Cortex of kidney (tissue), 1 donor: Measurements from ENCODE around the gene UNC93A.

Experiments used
- DNase-seq: peaks from one replicate; lab custom pipeline; 2025; lab: John Stamatoyannopoulos, UW

The UNC93A gene

DNA sequence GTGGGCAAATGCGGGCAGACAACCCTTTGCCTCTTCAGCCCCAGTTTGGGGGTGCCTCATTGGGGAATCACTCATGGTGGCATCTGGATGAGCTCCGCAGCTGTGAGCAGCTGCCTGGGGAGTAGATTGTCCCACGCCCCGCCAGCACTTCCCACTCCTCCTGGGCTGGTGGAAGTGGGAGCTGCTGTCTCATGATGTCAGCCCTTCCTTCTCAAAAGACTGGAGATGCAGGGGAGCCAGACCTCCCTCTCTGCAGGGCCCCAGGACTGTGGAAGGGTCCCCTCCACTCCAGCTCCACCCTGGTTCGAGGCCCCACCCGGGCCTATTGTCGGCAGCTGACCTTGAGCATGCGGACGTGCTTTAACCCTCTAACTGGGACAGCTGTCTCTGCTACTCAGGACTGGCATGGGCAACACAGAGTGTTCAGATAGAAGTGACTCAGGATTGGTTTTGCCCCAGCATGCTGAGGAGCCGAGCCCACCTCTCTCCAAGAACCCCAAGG is 2.0 kb downstream of the UNC93A start:
- no peak for DNase-seq

GRCh38 chr6:167293590-167294091 is 2.5 kb downstream of the UNC93A start:
- no peak for DNase-seq

GRCh38 chr6:167294241-167294640 is 3.1 kb downstream of the UNC93A start:
- DNase-seq = no peak

DNA sequence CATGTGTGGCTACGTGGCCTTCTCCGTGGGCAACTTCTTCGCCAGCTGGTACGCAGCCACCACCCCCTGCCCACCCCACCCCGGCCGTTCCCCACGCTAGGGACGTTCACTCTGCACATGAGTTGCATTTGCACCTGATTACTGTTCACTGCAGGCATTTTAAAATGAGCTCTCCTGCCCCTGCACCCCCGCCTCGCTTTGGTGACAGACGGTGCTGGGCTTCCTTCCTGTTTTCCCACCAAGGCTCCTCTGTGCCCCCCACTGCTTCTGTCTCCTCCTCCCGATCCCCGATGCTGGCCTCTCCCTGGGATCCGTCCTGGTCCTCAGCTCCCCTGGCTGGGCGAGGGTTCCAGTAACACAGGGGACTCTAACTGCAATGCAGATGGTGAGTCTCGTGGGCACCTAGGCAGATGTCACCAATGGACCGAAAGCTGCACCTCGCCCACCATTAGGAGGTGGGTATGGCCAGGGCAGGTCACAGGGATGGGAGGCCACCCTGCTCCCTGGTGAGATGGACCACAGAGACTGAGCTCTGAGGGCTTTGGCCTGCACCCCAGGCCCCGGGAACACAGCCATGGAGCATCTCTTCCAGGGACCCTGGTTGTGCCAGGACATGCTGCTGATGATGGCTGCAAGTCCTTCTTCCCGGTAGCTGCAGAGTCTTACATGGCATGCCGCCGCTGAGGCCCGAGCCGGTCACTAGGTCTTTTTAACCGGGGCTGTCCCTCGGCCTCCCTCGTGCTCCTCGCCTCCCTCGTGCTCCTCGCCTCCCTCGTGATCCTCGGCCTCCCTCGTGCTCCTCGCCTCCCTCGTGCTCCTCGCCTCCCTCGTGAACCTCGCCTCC is 3.8 kb downstream of the UNC93A start:
- DNase-seq = no peak

DNA sequence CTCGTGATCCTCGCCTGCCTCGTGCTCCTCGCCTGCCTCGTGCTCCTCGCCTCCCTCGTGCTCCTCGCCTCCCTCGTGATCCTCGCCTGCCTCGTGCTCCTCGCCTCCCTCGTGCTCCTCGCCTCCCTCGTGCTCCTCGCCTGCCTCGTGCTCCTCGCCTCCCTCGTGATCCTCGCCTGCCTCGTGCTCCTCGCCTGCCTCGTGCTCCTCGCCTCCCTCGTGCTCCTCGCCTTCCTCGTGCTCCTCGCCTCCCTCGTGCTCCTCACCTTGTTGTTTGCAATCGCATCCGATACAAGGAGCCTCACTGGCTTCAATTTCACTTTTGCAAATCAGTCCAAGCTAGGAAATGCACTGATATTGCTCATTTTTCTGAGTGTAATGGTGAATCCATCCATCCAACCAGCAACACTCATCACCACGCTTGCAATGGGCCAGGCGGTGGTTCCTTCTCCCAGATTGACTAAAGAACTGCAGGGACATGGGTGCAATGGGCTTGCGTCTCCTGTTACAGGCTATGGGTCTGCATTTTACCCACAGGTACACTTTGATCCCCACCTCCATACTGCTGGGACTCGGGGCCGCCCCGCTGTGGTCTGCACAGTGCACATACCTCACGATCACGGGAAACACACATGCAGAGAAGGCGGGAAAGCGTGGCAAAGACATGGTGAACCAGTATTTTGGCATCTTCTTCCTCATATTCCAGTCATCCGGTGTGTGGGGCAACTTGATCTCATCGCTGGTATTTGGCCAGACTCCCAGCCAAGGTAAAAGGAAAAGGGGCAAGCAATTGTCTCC is 4.6 kb downstream of the UNC93A start:
- no peak for DNase-seq

DNA sequence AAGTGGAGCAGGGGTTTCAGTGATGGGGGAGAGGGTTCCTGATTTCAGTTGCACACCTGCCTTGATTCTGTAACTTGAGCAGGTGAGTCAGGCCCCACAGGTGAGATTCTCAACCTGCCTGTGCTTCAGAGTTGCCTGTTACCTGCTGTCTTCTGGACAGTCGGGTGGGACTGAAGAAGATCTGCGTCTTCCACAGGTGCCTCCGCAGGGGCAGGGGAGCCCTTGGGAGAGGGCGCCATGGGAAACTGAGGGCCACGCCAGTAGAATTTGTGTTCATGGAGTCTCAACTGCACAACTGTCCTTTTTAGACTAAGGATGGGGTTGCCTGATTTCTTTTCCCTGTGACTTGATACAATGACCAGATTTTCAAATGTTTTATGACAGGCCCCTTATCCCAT is 5.2 kb downstream of the UNC93A start:
- no peak for DNase-seq

DNA sequence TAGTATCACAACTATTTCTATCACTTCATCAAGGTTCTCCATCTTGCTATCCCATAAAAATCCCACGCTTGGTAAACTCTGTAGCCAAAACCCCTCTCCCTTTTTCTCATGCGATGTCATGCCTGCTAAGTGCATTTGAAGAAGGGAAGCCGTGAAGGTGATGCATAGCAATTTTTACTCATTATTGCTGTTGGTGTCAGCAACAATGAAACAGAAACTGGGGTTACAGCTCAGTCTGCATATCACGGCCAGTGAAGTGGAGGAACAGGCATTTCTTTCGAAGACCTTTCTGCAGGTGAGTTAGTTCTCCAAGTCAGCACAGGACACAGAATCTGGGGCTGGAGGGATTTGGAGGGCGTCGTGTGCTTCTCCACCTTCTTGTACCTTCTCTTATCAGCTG is 5.8 kb downstream of the UNC93A start:
- DNase-seq = no peak

DNA sequence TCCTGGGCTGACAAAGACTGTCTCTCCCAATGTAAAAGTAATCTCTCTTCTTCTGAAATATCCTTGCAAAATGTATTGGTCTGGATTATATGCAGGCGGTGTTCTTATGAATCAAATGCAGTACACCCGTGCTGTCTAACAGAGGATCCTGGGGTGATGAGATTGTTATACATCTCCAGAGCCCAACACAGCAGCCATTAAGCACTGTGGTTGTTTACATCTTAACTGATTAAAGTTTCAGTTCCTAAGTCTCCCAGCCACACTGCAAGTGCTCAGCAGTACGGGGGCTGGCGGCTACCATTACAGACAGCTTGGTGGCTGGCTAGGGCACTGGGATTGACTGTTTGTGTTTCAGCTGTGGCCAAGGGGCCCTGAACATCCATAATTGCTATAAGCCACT is 7.0 kb downstream of the UNC93A start:
- no peak for DNase-seq

DNA sequence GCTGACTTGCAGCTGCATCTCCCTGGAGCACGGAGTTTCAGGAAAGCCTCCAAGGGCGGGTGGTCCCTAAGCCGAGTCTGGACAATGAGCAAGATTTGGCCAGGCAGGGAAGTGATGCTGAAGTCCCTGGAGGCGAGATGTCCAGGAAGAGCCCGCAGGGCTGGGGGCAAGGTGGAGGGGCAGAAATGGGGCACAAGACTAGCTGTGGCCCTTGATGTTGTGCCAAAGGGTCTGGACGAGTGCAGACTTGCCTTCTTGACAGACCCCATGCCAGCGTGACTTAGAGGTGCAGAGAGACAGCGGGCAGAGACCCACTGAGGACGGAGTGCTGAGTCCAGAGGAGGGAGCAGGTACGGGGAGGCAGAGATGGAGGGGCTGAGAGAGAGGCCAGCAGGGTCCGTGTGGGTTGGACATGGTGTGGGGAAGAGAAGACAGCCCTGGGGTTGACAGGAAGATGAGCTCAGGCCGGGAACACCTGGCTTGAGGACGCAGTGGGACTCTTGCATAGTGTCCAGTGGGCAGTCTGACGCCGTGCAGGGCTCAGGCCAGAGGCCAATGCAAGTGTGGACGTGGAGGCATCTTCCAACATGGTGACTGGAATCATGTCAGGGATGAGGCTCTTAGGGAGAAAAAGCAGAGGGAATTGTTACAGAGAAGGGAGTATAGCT is 8.7 kb downstream of the UNC93A start:
- no peak for DNase-seq

DNA sequence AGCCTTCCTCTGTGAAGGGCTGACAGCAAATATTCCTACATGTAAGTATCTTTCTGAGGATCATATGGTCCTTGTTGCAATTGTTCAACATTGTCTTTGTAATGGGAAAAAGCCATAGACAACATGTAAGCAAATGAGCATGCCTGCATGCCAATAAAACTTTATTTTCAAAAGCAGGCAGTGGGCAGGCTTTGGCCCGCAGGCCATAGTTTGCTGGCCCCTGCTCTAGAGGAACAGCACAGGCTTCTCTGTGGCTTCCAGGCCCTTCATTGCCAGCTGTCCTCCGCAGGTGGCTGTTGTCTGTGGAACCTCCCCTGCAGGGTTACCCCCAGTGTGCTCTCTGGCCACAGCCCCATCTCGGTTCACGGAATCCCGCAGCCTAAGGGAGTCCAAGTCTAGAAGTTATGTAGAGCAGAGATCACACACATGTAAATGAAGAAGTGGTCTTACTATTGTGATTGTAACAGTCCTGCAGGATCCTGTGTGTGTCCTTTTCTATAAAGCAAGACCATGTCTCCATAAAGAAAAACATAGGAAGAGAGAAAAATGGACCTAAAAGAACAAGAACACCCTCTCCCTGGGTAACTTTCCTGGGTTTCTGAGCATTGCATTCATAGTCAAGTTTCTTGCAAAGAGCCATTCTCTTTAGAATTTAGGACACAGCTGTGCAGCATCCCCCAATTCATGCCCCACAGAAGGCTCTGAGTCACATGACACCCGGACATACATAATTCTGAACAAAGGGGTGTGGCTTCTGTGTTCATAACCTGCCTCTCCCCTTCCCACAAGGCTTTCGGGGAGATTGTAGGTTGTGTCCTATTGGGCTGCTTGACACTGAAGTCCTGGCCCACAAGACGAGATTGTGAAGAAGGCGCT is 10.0 kb downstream of the UNC93A start:
- DNase-seq = no peak

GRCh38 chr6:167302074-167302473 is 11.0 kb downstream of the UNC93A start:
- DNase-seq = no peak

GRCh38 chr6:167302796-167303195 is 11.7 kb downstream of the UNC93A start:
- no peak for DNase-seq

- no peak for DNase-seq
These were observed 12.8 kb downstream of the UNC93A start for GRCh38 chr6:167303675-167304625.

DNA sequence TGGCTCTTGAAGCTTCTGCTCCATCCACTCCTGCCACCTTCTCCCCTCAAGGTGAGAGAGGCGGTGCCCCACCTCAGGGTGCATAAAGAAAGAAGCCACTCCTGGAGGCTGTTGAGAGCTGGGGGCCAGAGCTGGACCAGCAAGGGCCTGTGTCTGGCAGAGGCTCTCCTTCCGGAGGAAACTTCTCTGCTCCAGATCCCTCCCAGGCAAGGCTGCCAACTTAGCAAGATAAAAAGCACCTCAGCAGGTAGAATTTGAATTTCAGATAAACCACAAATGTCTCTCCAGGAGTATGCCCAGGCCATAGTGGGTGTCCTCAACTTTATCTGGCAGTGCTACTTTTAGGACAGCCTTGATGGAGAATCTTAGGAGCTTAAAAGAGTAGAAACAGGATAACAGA is 13.8 kb downstream of the UNC93A start:
- no peak for DNase-seq

DNA sequence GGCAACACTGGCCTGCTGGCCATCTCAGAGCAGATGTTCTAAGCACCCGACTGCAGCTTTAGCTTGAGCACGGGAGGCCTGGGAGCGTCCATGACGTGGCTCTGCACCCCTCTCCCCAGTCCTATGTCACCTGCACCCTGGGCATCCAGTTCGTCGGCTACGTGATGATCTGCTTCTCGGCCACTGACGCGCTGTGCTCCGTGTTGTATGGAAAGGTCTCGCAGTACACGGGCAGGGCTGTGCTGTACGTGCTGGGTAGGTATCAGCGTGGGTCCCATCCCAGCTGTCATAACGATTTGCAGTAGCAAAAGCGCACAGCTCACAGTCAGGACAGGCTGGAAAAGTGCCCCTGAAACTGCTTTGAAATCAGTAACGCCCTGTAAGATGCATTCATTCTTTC is 14.7 kb downstream of the UNC93A start:
- no peak for DNase-seq

DNA sequence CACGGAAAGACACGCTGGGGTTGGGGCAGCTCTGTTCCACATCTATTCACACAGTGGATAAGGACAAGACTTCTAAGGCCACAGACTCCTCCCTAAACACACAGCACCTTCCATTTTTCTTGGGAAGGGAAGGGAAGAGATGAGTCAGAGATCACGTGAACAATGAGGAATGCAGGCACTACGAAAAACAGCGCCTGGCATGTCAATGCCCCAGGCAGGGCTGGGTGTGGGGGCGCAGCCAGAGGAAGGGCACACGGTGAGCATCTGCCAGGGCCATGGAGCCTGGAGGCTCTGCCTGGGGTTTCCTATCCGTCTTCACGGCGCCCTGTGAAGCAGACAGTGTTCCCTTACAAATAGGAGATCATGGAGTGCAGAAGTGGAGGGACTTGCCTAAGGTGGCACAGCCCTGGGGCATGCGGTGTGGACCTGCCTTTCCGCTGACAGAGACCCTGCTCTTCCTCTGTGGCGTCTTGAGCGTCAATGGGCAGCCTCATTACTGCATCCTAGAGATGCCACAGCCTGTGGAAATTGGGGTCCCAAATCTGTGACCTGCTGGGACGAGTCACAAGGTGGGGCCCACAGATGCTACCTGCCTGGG is 15.4 kb downstream of the UNC93A start:
- DNase-seq = no peak

GRCh38 chr6:167307342-167307955 is 16.3 kb downstream of the UNC93A start:
- no peak for DNase-seq

DNA sequence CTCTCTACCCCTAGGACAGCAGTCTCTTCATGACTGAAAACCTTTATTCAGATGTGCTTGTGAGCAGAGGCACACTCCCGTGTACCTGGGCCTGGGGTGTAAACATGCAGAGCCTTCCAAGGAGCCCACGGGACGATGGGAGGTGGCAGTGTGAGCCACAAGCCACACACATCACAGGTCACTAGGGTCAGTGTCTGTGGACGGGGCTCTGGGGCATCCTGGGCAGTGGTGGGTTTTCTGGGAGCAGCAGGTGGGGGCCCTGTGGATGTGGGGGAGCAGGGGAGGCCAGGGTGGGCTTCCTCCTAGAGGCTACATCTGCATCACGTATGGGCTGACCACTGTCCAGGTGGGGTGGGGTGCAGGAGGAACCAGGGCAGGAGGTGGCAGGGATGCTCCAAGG is 17.1 kb downstream of the UNC93A start:
- DNase-seq = no peak
